GM21717 (cell line): ENCODE data around the gene VSIG8.
"Not testable (repeated sequence)": the region's sequence is repeated elsewhere in the genome, so short reads cannot be mapped to it uniquely, and the experiment has no call there.

ENCODE experiments used
- ATAC-seq: cut with Tn5 transposase; IDR thresholded peaks from one replicate; pipeline ENCODE4 v1.9.1; 2021; ENCODE audit warnings: mild to moderate bottlenecking, moderate library complexity; ENCODE audit not compliant: unreplicated experiment

Gene VSIG8, protein sequence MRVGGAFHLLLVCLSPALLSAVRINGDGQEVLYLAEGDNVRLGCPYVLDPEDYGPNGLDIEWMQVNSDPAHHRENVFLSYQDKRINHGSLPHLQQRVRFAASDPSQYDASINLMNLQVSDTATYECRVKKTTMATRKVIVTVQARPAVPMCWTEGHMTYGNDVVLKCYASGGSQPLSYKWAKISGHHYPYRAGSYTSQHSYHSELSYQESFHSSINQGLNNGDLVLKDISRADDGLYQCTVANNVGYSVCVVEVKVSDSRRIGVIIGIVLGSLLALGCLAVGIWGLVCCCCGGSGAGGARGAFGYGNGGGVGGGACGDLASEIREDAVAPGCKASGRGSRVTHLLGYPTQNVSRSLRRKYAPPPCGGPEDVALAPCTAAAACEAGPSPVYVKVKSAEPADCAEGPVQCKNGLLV

DNA sequence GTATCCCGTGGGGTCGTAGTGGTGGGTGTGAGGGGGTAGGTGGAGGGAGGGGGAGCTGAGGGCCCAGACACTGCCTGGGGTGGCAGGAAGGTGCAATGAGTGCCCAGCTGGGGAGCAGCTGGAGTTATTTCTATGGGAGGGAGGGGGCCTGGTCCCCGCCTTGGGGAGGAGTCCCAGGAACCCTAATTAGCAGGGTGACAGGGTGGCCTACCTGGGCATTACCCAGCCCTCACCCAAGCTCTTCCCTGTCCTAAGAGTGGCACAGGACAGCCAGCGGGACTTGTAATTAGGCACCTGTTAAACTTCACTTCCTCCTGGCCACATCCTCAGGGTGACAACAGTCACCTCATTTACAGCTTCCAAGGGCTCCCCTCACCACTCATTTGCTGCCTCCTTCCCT lies at the start of gene VSIG8:
Gene VSIG8 (minus strand): TSS at position 101 of the 400 bp plus-strand sequence. CDS start 136 bp downstream, outside the sequence.
- ATAC-seq: no peak

DNA sequence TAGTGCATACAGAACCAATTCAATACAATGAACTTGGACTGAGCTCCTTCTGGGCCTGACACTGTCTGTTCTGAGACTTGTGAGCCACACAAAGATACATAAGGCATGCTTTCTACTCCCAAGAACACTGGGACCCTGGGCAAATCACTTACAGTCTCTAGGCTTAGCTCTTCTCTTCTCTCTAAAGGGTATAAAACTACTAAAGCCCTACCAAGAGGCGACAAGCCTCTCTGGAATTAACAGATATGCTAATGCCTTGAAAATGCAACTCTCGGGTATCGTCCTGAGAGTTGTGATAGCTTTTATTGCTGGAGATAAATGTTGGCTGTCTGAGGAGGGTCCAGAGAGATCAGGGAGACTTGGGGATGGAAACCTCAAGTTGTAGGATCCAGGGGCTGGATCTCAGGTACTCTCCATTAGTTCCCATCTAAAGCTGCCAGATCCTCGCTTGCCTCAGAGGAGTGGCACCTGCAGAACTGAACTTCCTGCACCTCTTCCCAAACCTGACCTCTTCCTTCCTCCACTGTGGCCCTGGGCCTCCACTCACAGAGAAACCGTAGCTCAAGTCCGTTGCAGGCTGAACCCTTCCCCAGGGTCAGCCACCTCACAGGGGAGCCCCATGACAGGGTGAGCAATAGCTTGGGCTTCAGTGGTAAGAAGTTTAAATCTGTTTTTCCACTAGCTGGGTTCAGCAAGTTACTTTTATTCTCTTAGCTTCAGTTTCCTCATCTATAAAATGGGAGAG lies 49.0 kb upstream of the VSIG8 start:
- ATAC-seq: no peak

DNA sequence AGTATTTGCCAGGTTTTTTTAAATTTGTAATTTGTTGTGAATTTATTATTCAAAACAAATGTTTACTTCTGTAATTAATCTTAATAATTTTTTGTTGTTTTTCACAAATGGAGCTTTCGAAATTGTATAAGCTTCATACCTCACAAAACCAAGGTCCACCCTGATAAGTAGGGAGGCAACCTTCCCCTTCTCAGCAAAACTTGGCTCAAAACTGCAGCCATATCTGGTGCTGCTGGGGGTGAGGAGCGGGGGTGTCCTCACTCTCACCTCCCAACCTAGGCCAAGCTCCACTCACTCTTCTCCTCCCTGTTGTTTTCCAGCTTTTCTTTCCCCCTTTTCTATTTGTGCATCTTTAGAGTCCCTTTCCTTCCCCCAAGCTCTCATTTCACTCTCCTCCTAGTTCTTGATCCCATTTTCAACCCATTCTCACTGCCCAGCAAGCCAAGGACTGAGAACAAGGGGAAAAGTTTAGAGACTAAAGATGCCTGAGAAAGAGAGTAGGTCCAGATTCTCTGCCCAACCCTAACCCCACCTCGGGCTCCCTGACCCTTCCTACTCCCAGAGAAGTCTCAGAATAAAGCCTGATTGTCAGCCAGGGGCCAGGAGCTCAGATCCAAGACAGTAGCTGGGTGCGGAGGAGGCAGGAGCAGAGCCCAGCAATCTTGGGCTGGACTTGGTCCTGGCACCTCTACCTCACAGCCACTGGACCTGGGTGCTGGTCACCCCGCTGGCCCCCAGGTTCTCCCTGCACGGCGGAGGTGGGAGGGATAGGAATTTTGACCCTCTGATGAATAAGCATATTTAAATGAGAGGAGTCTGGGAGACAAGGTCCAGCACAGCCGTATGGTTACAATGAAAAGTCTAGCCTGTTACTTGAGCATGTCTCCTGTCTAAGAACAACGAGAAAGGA lies 45.8 kb upstream of the VSIG8 start:
- no peak for ATAC-seq

GRCh38 chr1:159906960-159907359 lies 44.5 kb upstream of the VSIG8 start:
- ATAC-seq: no peak

DNA sequence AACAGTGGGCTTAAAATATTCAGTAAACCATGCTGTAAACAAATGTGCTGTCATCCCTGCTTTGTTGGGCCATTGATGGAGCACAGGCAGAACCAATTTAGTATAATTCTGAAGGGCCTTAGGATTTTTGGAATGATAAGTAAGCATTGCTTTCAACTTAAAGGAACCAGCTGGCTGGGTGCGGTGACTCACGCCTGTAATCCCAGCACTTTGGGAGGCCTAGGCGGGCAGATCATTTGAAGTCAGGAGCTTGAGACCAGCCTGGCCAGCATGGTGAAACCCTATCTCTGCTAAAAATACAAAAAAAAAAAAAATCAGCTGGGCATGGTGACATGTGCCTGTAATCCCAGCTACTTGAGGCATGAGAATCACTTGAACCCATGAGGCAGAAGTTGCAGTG lies 41.6 kb upstream of the VSIG8 start:
- not testable (repeated sequence) for ATAC-seq

GRCh38 chr1:159902541-159902940 lies 40.1 kb upstream of the VSIG8 start:
- no peak for ATAC-seq

GRCh38 chr1:159900755-159901360 lies 38.4 kb upstream of the VSIG8 start:
- no peak for ATAC-seq

DNA sequence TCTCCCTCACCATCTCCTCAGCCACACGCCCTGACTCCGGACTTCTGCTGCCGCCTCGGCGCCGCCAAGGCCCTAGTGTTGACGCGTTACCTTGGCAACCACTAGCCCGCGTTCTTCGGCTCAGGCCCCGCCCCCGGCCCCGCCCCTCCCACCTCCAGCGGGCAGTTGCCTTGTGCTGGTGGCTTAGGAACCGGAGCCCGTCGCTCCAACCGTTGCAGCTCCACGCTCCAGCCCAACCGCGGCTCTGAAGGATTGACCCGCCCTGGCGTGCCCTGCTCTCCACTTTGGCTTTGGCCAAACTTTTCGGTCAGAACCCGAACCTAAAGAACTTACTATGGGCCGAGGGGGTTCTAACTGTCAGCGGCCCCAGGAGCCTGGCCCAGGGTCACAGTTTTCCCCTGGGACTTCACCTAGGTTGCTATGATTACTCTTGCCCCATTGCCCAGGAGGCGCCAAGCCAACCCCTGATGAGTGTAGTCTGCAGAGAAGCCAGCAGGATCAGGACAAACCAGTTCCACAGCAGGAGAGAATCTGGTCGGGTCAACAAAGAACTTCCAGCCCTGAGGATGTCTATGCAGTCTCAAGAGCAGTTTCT lies 37.7 kb upstream of the VSIG8 start, which contains the start of gene CFAP45:
Gene CFAP45 (minus strand): TSS at position 80 of the 595 bp plus-strand sequence. CDS start 67 bp downstream, at position 13.
- no peak for ATAC-seq

GRCh38 chr1:159899634-159900033 lies 37.2 kb upstream of the VSIG8 start:
- ATAC-seq: not testable (repeated sequence)

GRCh38 chr1:159898527-159898926 lies 36.1 kb upstream of the VSIG8 start:
- ATAC-seq: no peak

DNA sequence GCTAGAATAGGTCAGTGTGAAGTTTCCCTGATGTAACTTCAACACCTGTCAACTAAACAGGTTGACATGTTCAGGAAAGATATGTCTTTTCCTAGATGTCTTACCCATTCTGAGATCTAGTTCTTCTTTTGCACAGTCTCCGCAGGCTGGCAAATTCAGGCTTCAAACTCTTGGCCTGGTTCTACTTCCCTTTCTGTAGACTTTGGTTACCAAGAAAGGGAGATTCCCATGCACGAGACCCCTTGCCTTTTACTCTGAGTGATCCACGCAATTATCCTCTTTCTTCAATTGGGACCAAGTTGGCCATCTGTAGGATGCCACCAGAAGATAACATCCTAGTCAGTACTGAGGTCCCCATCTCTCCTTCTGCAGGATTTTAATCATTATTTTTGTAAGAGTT lies 35.5 kb upstream of the VSIG8 start:
- no peak for ATAC-seq

- ATAC-seq: no peak
Observed at GRCh38 chr1:159896546-159896930, 34.1 kb upstream of the VSIG8 start.

GRCh38 chr1:159895836-159896545 lies 33.5 kb upstream of the VSIG8 start:
- no peak for ATAC-seq

DNA sequence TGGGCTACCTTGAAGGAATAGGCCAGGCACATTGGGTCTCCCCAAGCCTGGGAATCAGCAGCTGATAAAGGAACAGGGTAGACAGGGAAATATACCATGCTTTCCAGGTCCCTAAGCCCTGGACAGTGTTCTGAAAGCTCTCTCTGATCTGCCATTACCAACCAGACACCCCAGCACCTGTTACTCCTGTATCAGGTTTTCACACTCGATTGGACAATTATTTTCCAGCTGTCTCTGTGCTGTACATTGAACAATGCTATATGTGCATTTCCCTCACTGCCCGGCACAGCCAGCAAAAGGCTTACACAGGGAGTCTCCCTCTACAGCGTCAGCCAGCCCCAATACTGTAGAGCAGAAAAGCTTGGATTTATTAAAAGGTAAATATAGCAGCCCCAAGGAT lies 32.8 kb upstream of the VSIG8 start:
- ATAC-seq: no peak

DNA sequence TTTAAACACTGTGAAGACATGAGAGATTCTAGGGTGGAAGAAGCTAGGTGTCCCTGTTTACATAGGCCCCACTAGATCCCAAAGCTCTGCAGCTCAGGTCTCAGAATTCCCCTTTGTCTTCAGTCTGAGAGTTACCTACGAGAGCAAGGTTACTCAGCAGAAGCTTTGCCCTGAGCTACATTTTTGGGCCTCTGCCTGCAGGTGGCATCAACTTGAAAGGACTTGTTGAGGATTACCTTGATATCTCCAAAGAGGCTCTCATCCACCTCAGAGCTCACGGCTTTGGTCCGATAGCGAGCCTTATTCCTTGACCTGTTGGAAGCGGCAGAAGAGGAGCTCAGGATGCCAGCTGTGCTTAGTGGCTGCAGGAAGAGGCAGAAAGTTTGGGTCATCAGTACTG lies 30.5 kb upstream of the VSIG8 start:
- ATAC-seq: no peak

- peak; percentile 61 for ATAC-seq
Observed at GRCh38 chr1:159891275-159892157, 29.1 kb upstream of the VSIG8 start.

- ATAC-seq: no peak
Observed at GRCh38 chr1:159890390-159890789, 27.9 kb upstream of the VSIG8 start.

GRCh38 chr1:159889821-159890252 lies 27.4 kb upstream of the VSIG8 start:
- ATAC-seq: peak; percentile 94
